GM12878 (cell line): ENCODE results near the gene TRIM67. TPM values are rescaled to one million over a fixed set of nuclear protein-coding genes. Genes with fewer than 3 reads are reported as not detected.
A peak's percentile ranks its signal among the peaks of the same experiment; 100 is the strongest.

Source experiments
- ATAC-seq: fragments of 200-7000 bp; cut with Tn5 transposase; 3 replicates; pipeline ENCODE4 v1.9.1; 2020; ENCODE audit warnings: mild to moderate bottlenecking, moderate library complexity
- BruUV-seq: library from RNA; stranded (reverse); fragments of 400-500 nt; replicated peaks from 2 replicates; lab custom pipeline; 2021; lab: Mats Ljungman, UMichigan
- CTCF ChIA-PET: fragments of 300-600 bp; sonication (Branson Sonifier 250); formaldehyde crosslinking; extraction: SDS; loops from one replicate; lab custom pipeline; 2021; ENCODE audit warnings: inconsistent platforms; lab: Yijun Ruan, JAX
- POLR2A ChIA-PET: fragments of 350-600 bp; formaldehyde crosslinking; extraction: SDS; loops from one replicate; lab custom pipeline; 2021; ENCODE audit warnings: inconsistent platforms; lab: Charles Lee
- RAD21 ChIA-PET: fragments of 300-600 bp; sonication (Branson Sonifier 250); formaldehyde crosslinking; loops from one replicate; lab custom pipeline; 2023; ENCODE audit warnings: antibody characterized with exemption; ENCODE audit not compliant: unreplicated experiment; lab: Charles Lee
- SMC1A ChIA-PET: fragments of 300-600 bp; sonication (Branson Sonifier 250); formaldehyde crosslinking; loops from one replicate; lab custom pipeline; 2023; ENCODE audit not compliant: unreplicated experiment, uncharacterized antibody; lab: Charles Lee
- DNase-seq: peaks from one replicate; pipeline ENCODE4 v3.0.0-alpha.2; 2011; ENCODE audit warnings: low read depth, low spot score
- FAIRE-seq: peaks from 3 replicates; lab custom pipeline; 2011; peaks lifted over from hg19 to GRCh38; lab: Jason Lieb, UNC
- H2AFZ ChIP-seq: 2 replicates; pipeline ENCODE4 v1.6.0; 2011; ENCODE audit warnings: low read depth, low read length, control low read depth; ENCODE audit not compliant: control insufficient read depth
- H3K27ac ChIP-seq: 2 replicates; pipeline ENCODE4 v1.5.1; 2011; ENCODE audit warnings: control low read depth; ENCODE audit not compliant: control insufficient read depth, insufficient read depth
- H3K27me3 ChIP-seq, 2 experiments: replicated peaks in 1 of 2; 2 replicates each; pipeline versions ENCODE4 v1.6.0 to v1.6.1; 2011; ENCODE audit warnings: low read length in 1 of 2; ENCODE audit not compliant: control insufficient read depth in 2 of 2, insufficient read depth in 2 of 2
- H3K36me3 ChIP-seq, 2 experiments: 2 replicates each; pipeline ENCODE4 v1.5.1; 2011; ENCODE audit warnings: low read length in 1 of 2; ENCODE audit not compliant: control insufficient read depth in 2 of 2, insufficient read depth in 2 of 2
- H3K4me1 ChIP-seq: 2 replicates; pipeline ENCODE4 v1.6.1; 2011; ENCODE audit warnings: mild to moderate bottlenecking, low read length, moderate library complexity, mixed read lengths; ENCODE audit not compliant: control insufficient read depth, insufficient read depth
- H3K4me2 ChIP-seq: 2 replicates; pipeline ENCODE4 v1.6.0; 2011; ENCODE audit warnings: control low read depth; ENCODE audit not compliant: control insufficient read depth, insufficient read depth
- H3K4me3 ChIP-seq: fragments of 200-600 bp; sonication (generic); 2 replicates; pipeline ENCODE4 v1.5.1; 2016
- H3K79me2 ChIP-seq: 2 replicates; pipeline ENCODE4 v1.6.0; 2011; ENCODE audit warnings: low read length; ENCODE audit not compliant: control insufficient read depth, insufficient read depth
- H3K9ac ChIP-seq: 2 replicates; pipeline ENCODE4 v1.8.0; 2011; ENCODE audit warnings: low read length, control low read depth, mixed read lengths; ENCODE audit not compliant: control insufficient read depth, insufficient read depth
- H3K9me3 ChIP-seq: replicated peaks from 3 replicates; pipeline ENCODE4 v1.5.1; 2011; ENCODE audit warnings: mild to moderate bottlenecking, low read length; ENCODE audit not compliant: control insufficient read depth, insufficient read depth
- H4K20me1 ChIP-seq: 2 replicates; pipeline ENCODE4 v1.6.0; 2011; ENCODE audit not compliant: control insufficient read depth, insufficient read depth
- ATF2 ChIP-seq: IDR thresholded peaks from 2 replicates; pipeline ENCODE4 v1.6.1; 2012; ENCODE audit warnings: low read length, inconsistent platforms
- ATF7 ChIP-seq: fragments of 450-650 bp; IDR thresholded peaks from 2 replicates; pipeline ENCODE4 v1.6.1; 2016; ENCODE audit warnings: low read depth, mild to moderate bottlenecking
- CEBPB ChIP-seq, 2 experiments: fragments of 150-350 bp in 1 of 2; IDR thresholded peaks; 2 replicates each; pipeline ENCODE4 v1.6.1; 2012 to 2014; ENCODE audit warnings: low read depth in 2 of 2, low read length in 2 of 2, borderline replicate concordance in 1 of 2, inconsistent platforms in 1 of 2
- CREM ChIP-seq: IDR thresholded peaks from 2 replicates; pipeline ENCODE4 v1.6.1; 2014; ENCODE audit warnings: antibody characterized with exemption, low read depth
- ESRRA ChIP-seq: IDR thresholded peaks from 2 replicates; pipeline ENCODE4 v1.6.1; 2012; ENCODE audit warnings: mild to moderate bottlenecking, low read length, improper control_type of control experiment
- HDGF ChIP-seq: fragments of 450-650 bp; IDR thresholded peaks from 2 replicates; pipeline ENCODE4 v1.6.1; 2016; ENCODE audit warnings: antibody characterized with exemption
- HSF1 ChIP-seq: fragments of 150-350 bp; IDR thresholded peaks from 2 replicates; pipeline ENCODE4 v1.6.1; 2014; ENCODE audit warnings: mild to moderate bottlenecking, low read depth, low read length
- IRF4 ChIP-seq: IDR thresholded peaks from 2 replicates; pipeline ENCODE4 v1.6.1; 2011; ENCODE audit warnings: low read depth, low read length
- POLR2AphosphoS5 ChIP-seq: IDR thresholded peaks from 2 replicates; pipeline ENCODE4 v1.6.1; 2011; ENCODE audit warnings: mild to moderate bottlenecking, low read length, inconsistent platforms
- POU2F2 ChIP-seq: IDR thresholded peaks from 3 replicates; pipeline ENCODE4 v1.6.1; 2011; ENCODE audit warnings: low read depth, mild to moderate bottlenecking, low read length, borderline replicate concordance
- RAD51 ChIP-seq: fragments of 450-650 bp; IDR thresholded peaks from 2 replicates; pipeline ENCODE4 v1.6.1; 2016; ENCODE audit warnings: moderate library complexity, mild to moderate bottlenecking, inconsistent platforms
- RELA ChIP-seq: fragments of 450-650 bp; IDR thresholded peaks from 2 replicates; pipeline ENCODE4 v1.8.0; 2014; ENCODE audit warnings: borderline replicate concordance; ENCODE audit not compliant: partially characterized antibody
- RUNX3 ChIP-seq: IDR thresholded peaks from 2 replicates; pipeline ENCODE4 v1.6.1; 2012; ENCODE audit warnings: low read length, inconsistent platforms
- TCF3 ChIP-seq: IDR thresholded peaks from 2 replicates; pipeline ENCODE4 v1.6.1; 2012; ENCODE audit warnings: low read depth, mild to moderate bottlenecking, low read length, borderline replicate concordance; ENCODE audit not compliant: insufficient read depth
- ZBTB40 ChIP-seq: fragments of 450-650 bp; IDR thresholded peaks from 2 replicates; pipeline ENCODE4 v1.6.1; 2016; ENCODE audit warnings: mild to moderate bottlenecking, moderate library complexity, borderline replicate concordance
- ZNF384 ChIP-seq: IDR thresholded peaks from 2 replicates; pipeline ENCODE4 v1.6.1; 2012; ENCODE audit warnings: low read depth, mild to moderate bottlenecking, low read length, improper control_type of control experiment, borderline replicate concordance
- WGBS: methylation state at CpG from one replicate; pipeline ENCODE4 v1.1.6; 2016; ENCODE audit warnings: low lambda C conversion rate; ENCODE audit not compliant: insufficient replicate concordance, insufficient coverage; ENCODE audit errors: missing lambda C conversion rate; 5-methylcytosine and 5-hydroxymethylcytosine counted together
- in situ Hi-C: fragments of 300-500 bp; cut with MboI; formaldehyde crosslinking; loops from 9 replicates; pipeline ENCODE4 v1.14.3; 2018; ENCODE audit warnings: mixed read lengths
- intact Hi-C: fragments of 100-400 bp; cut with micrococcal nuclease; formaldehyde crosslinking; loops from one replicate; pipeline ENCODE4 v1.14.2; 2022; ENCODE audit not compliant: unreplicated experiment
- polyA plus RNA-seq, 11 experiments: library from polyadenylated mRNA; depleted of rRNA in 4 of 11; unstranded in 6 of 11; stranded (reverse) in 5 of 11; fragments of >200 nt; fragmentation: Nextera tagmentation in 4 of 11; fragmentation: Illumina TruSeq in 1 of 11; extraction: Ambion mirVana in 4 of 11; extraction: Trizol in 1 of 11; gene quantifications; 1 replicate in 1 of 11; 2 replicates in 10 of 11; pipeline versions ENCODE4 v1.2.1 to v1.2.3, GENCODE V29; 2011 to 2016; ENCODE audit warnings: inconsistent platforms in 2 of 11, missing spikeins in 2 of 11, low read depth in 1 of 11
- total RNA-seq, 4 experiments: library from RNA; depleted of rRNA in 3 of 4; stranded (reverse); fragments of >200 nt in 3 of 4; fragmentation: Illumina TruSeq in 1 of 4; extraction: Trizol in 1 of 4; gene quantifications; 2 replicates each; pipeline versions ENCODE4 v1.2.1 to v1.2.3, GENCODE V29; 2013 to 2021

Gene TRIM67
- total and polyA plus RNA-seq, 10 of the 15 experiments (the other 5 are each of a cell fraction or from before 2014, with no cell fraction given), result under 0.01 to 0.01 TPM; not detected in 8

- Histone ChIP-seq H2AFZ (peak overlapping the region; percentile 88), H3K27ac (peak overlapping the region; percentile 72), H3K4me3 (peak overlapping the region; percentile 98), H3K79me2 (peaks cover 55% of the 10 kb centered on the region), H3K4me2 (peak overlapping the region; percentile 58), H3K9ac (peak overlapping the region; percentile 85), H3K9me3 (no peaks in the 10 kb centered on the region), H3K36me3 (peaks cover 2 to 5% of the 10 kb centered on the region in 2 experiments; a peak in 1 of 4 replicates), H4K20me1 (no peaks in the 10 kb centered on the region), H3K27me3 (no peaks in the 10 kb centered on the region), H3K4me1 (peaks cover 5% of the 10 kb centered on the region; the same call in 1 of the 2 replicates)
- ChIA-PET POLR2A (interaction anchor here (1.2 kb wide), 1 partner anchor 23 kb away, joined by 6 read pairs; no protein-coding TSS in a partner anchor), CTCF (interaction anchor here (0.9 to 1.8 kb wide), 3 partner anchors 11 to 25 kb away, joined by 4 to 13 read pairs (median 4); no protein-coding TSS in a partner anchor), SMC1A (interaction anchor here (0.7 to 1.3 kb wide), 2 partner anchors 25 to 669 kb away, joined by 4 to 6 read pairs; no protein-coding TSS in a partner anchor), RAD21 (interaction anchor here (1.1 kb wide), 1 partner anchor 27 kb away, joined by 5 read pairs; no protein-coding TSS in a partner anchor)
- FAIRE-seq (no peak), DNase-seq (no peak), ATAC-seq (peak; percentile 30)
- intact Hi-C loops, result loop anchor here (5.0 kb wide), 1 partner anchor 97 kb away; the partner anchor contains the start of genes EXOC8 and SPRTN
- TSS peak; percentile 83 for BruUV-seq
- TF ChIP-seq ZBTB40, result no peak
- TF ChIP-seq POLR2AphosphoS5, result no peak
- no peak for TF ChIP-seq ATF7
- TF ChIP-seq RUNX3, result no peak
- TF ChIP-seq HSF1, result no peak
- no peak for TF ChIP-seq ATF2
- no peak for TF ChIP-seq POU2F2
- no peak for TF ChIP-seq TCF3
- TF ChIP-seq ESRRA, result no peak
- TF ChIP-seq CEBPB (IDR thresholded peaks at IDR 0.05; ENCODE audit: borderline replicate concordance in 1 of 2, low read depth in 2 of 2, low read length in 2 of 2), result no peak
- TF ChIP-seq HDGF, result no peak
- no peak for TF ChIP-seq IRF4
- TF ChIP-seq CREM, result no peak
- TF ChIP-seq ZNF384, result no peak
- TF ChIP-seq RELA, result no peak
- TF ChIP-seq RAD51, result no peak
- whole genome bisulfite sequencing, result under 1% methylated on average over 13 of the region's 13 CpGs
- in situ Hi-C loops, result no loop called here
These were observed 78.6 kb downstream of the TRIM67 start for GRCh38 chr1:231240531-231240882.
